SK-N-SH (cell line): ENCODE measurements around the gene NGF. TPM values are rescaled to one million over a fixed set of nuclear protein-coding genes. Genes with fewer than 3 reads are reported as not detected.

ENCODE experiments used
- ELF1 ChIP-seq: IDR thresholded peaks from 2 replicates; pipeline ENCODE4 v1.4.0; 2012
- FOSL2 ChIP-seq: IDR thresholded peaks from 2 replicates; pipeline ENCODE4 v1.4.0; 2012; ENCODE audit warnings: low read depth, mild to moderate bottlenecking, moderate library complexity, borderline replicate concordance
- FOXJ3 ChIP-seq: sonication (generic); formaldehyde crosslinking; IDR thresholded peaks from 2 replicates; pipeline ENCODE4 v1.5.1; 2020; ENCODE audit warnings: mild to moderate bottlenecking, missing genetic modification reagents
- FOXM1 ChIP-seq: IDR thresholded peaks from 2 replicates; pipeline ENCODE4 v1.4.0; 2012; ENCODE audit warnings: low read depth, mild to moderate bottlenecking
- GATA2 ChIP-seq: sonication (generic); formaldehyde crosslinking; IDR thresholded peaks from 2 replicates; pipeline ENCODE4 v1.5.0; 2020; ENCODE audit warnings: mild to moderate bottlenecking, missing genetic modification reagents
- MXI1 ChIP-seq: IDR thresholded peaks from 2 replicates; pipeline ENCODE4 v1.6.1; 2012; ENCODE audit warnings: mild to moderate bottlenecking, low read depth, low read length, improper control_type of control experiment
- NFIC ChIP-seq: IDR thresholded peaks from 2 replicates; pipeline ENCODE4 v1.4.0; 2012; ENCODE audit warnings: borderline replicate concordance
- NRF1 ChIP-seq: IDR thresholded peaks from 2 replicates; pipeline ENCODE4 v1.6.1; 2012; ENCODE audit warnings: low read depth, mild to moderate bottlenecking, low read length
- POLR2AphosphoS5 ChIP-seq: IDR thresholded peaks from 2 replicates; pipeline ENCODE4 v1.6.1; 2012; ENCODE audit warnings: low read depth, low read length
- RAD21 ChIP-seq: IDR thresholded peaks from 2 replicates; pipeline ENCODE4 v1.6.1; 2012; ENCODE audit warnings: mild to moderate bottlenecking, low read length
- RCOR1 ChIP-seq: fragments of 150-350 bp; IDR thresholded peaks from 2 replicates; pipeline ENCODE4 v1.6.1; 2017; ENCODE audit warnings: antibody characterized with exemption, low read length
- RFX5 ChIP-seq: IDR thresholded peaks from 2 replicates; pipeline ENCODE4 v1.6.1; 2012; ENCODE audit warnings: mild to moderate bottlenecking, improper control_type of control experiment, low read length
- SIN3A ChIP-seq: IDR thresholded peaks from 2 replicates; pipeline ENCODE4 v1.6.1; 2012; ENCODE audit warnings: low read depth, mild to moderate bottlenecking, low read length, moderate library complexity, borderline replicate concordance
- TAF1 ChIP-seq: IDR thresholded peaks from 2 replicates; pipeline ENCODE4 v1.6.1; 2012; ENCODE audit warnings: low read depth, mild to moderate bottlenecking, low read length, moderate library complexity, borderline replicate concordance
- TCF12 ChIP-seq: IDR thresholded peaks from 2 replicates; pipeline ENCODE4 v1.4.0; 2012
- TEAD4 ChIP-seq: IDR thresholded peaks from 2 replicates; pipeline ENCODE4 v1.4.0; 2012; ENCODE audit warnings: mild to moderate bottlenecking, borderline replicate concordance; ENCODE audit not compliant: insufficient read depth
- polyA plus RNA-seq, 3 experiments: library from polyadenylated mRNA; depleted of rRNA; stranded (reverse); fragments of >200 nt; gene quantifications; 2 replicates each; pipeline ENCODE4 v1.2.3, GENCODE V29; 2012
- TF ChIP-seq, protein P1 (sequence below): IDR thresholded peaks from 2 replicates; pipeline ENCODE4 v1.4.0; 2012; ENCODE audit warnings: low read depth
- TF ChIP-seq, protein P2 (sequence below): fragments of 150-350 bp; IDR thresholded peaks from 2 replicates; pipeline ENCODE4 v1.6.1; 2017; ENCODE audit warnings: antibody characterized with exemption, low read length, low read depth, borderline replicate concordance
- TF ChIP-seq, protein P3 (sequence below): IDR thresholded peaks from 2 replicates; pipeline ENCODE4; 2012
- TF ChIP-seq, protein P4 (sequence below): fragments of 200-600 bp; sonication (generic); IDR thresholded peaks from 2 replicates; pipeline ENCODE4 v1.6.1; 2017; ENCODE audit warnings: antibody characterized with exemption, mild to moderate bottlenecking, moderate library complexity
- TF ChIP-seq, protein P5 (sequence below): fragments of 150-350 bp; IDR thresholded peaks from 2 replicates; pipeline ENCODE4 v1.6.1; 2016; ENCODE audit warnings: mild to moderate bottlenecking, low read depth, low read length

The NGF gene
- polyA plus RNA-seq, 1 of the 3 experiments (the other 2 are of a cell fraction), result 75.8 TPM

DNA sequence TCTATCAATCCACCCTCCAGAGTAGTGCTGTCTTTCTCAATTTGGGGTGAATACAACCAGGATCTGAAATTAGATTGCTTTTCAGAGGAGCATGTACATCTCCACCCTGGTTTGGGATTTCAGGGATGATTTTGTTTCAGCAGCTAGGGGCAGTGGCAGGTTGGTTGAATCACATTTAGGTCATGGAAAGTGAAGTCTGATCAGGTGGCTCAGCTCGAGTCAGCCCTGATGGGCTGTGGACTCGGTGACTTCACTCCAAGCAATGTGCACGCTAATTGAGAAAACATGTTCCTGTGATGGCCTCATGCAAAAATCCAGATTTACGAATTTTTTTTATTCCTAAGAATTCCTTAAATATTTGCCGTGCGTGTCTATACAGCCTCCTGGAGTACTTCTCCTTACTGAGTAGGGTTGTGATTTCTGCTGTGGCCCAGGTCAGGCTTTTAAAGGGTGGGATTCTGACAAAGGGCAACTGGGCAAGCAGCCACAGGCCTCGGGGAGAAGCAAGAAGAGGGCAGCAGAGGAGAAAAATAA lies 7.5 kb downstream of the NGF start (continued):
- TF ChIP-seq MXI1 (no peak), NRF1 (no peak), NFIC (peak; percentile 62), FOXM1 (peak; percentile 14; the same call in 1 of the 2 replicates), TEAD4 (peak; percentile 90), FOSL2 (peak; percentile 54; the same call in 1 of the 2 replicates), GATA2 (CRISPR knock-in tag) (no peak), FOXJ3 (CRISPR knock-in tag) (no peak), TCF12 (peak; percentile 89), POLR2AphosphoS5 (peak; percentile 24; the same call in 1 of the 2 replicates), SIN3A (no peak; the same call in 1 of the 2 replicates), RAD21 (peak; percentile 8; the same call in 1 of the 2 replicates), RCOR1 (no peak), RFX5 (no peak), ELF1 (no peak), TAF1 (no peak)
- TF ChIP-seq, protein P1, sequence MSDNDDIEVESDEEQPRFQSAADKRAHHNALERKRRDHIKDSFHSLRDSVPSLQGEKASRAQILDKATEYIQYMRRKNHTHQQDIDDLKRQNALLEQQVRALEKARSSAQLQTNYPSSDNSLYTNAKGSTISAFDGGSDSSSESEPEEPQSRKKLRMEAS, result no peak; the same call in 1 of the 2 replicates
- TF ChIP-seq, protein P2, sequence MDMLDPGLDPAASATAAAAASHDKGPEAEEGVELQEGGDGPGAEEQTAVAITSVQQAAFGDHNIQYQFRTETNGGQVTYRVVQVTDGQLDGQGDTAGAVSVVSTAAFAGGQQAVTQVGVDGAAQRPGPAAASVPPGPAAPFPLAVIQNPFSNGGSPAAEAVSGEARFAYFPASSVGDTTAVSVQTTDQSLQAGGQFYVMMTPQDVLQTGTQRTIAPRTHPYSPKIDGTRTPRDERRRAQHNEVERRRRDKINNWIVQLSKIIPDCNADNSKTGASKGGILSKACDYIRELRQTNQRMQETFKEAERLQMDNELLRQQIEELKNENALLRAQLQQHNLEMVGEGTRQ, result no peak
- TF ChIP-seq, protein P3, sequence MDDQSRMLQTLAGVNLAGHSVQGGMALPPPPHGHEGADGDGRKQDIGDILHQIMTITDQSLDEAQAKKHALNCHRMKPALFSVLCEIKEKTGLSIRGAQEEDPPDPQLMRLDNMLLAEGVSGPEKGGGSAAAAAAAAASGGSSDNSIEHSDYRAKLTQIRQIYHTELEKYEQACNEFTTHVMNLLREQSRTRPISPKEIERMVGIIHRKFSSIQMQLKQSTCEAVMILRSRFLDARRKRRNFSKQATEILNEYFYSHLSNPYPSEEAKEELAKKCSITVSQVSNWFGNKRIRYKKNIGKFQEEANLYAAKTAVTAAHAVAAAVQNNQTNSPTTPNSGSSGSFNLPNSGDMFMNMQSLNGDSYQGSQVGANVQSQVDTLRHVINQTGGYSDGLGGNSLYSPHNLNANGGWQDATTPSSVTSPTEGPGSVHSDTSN, result 0 out of 2 replicates have a peak, but pooled peaks have one; percentile 26
- TF ChIP-seq, protein P4, sequence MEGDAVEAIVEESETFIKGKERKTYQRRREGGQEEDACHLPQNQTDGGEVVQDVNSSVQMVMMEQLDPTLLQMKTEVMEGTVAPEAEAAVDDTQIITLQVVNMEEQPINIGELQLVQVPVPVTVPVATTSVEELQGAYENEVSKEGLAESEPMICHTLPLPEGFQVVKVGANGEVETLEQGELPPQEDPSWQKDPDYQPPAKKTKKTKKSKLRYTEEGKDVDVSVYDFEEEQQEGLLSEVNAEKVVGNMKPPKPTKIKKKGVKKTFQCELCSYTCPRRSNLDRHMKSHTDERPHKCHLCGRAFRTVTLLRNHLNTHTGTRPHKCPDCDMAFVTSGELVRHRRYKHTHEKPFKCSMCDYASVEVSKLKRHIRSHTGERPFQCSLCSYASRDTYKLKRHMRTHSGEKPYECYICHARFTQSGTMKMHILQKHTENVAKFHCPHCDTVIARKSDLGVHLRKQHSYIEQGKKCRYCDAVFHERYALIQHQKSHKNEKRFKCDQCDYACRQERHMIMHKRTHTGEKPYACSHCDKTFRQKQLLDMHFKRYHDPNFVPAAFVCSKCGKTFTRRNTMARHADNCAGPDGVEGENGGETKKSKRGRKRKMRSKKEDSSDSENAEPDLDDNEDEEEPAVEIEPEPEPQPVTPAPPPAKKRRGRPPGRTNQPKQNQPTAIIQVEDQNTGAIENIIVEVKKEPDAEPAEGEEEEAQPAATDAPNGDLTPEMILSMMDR, result peak; percentile 43
- TF ChIP-seq, protein P5, sequence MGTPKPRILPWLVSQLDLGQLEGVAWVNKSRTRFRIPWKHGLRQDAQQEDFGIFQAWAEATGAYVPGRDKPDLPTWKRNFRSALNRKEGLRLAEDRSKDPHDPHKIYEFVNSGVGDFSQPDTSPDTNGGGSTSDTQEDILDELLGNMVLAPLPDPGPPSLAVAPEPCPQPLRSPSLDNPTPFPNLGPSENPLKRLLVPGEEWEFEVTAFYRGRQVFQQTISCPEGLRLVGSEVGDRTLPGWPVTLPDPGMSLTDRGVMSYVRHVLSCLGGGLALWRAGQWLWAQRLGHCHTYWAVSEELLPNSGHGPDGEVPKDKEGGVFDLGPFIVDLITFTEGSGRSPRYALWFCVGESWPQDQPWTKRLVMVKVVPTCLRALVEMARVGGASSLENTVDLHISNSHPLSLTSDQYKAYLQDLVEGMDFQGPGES, result no peak
- TF ChIP-seq, all 33 proteins: peak for 15
